NCI-H82 treated with DMSO at 0.1 percent for 48 hours (cell line): ENCODE data around the gene CDRT4.
"Not testable (repeated sequence)": the region's sequence is repeated elsewhere in the genome, so short reads cannot be mapped to it uniquely, and the experiment has no call there.

ENCODE experiments used
- DNase-seq: peaks from one replicate; lab custom pipeline; 2025; ENCODE audit not compliant: unreplicated experiment; lab: John Stamatoyannopoulos, UW

Gene CDRT4

GRCh38 chr17:15467592-15467991 lies at the start of gene CDRT4:
Gene CDRT4, minus strand, starts transcription at chr17:15467621. Its CDS starts 27,383 bp downstream, at chr17:15440238.
- no peak for DNase-seq

- DNase-seq, result no peak
These were observed 48.7 kb upstream of the CDRT4 start for GRCh38 chr17:15516150-15516549.

GRCh38 chr17:15514469-15514868 lies 47.0 kb upstream of the CDRT4 start:
- DNase-seq, result no peak

- no peak for DNase-seq
These were observed 46.5 kb upstream of the CDRT4 start for GRCh38 chr17:15513856-15514459.

- no peak for DNase-seq
These were observed 45.8 kb upstream of the CDRT4 start for GRCh38 chr17:15513058-15513791.

DNA sequence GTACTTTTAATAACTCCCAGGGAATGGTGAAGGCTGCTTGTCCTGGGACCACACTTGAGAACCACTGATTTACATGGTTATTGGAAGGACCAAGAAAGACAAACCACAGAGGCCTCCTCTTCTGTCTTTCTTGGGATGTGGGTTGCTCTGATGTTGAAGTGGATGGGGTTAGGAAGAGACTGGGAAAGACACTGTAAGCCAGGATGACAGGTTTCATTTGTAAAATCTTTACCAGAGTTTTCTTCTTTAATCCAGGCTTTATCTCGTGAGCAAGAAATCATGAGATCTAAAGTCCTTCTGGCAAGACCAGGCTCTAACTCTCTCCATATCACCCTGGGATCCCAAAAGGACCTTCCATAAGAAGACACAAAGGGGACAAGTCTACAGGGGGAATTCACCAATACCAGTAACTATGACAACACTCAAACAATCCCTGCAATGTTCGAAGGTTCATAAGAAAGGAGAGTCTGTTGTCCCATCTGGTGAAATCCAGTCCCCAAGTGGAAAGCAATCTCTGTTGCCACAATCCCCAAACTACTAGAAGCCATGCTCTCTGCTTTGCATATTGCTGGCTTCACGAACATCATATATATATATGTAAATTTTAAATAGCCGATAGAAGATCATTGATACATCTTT lies 44.8 kb upstream of the CDRT4 start:
- no peak for DNase-seq

GRCh38 chr17:15511142-15511541 lies 43.7 kb upstream of the CDRT4 start:
- no peak for DNase-seq

- no peak for DNase-seq
These were observed 42.9 kb upstream of the CDRT4 start for GRCh38 chr17:15510361-15510760.

GRCh38 chr17:15509095-15509494 lies 41.7 kb upstream of the CDRT4 start:
- no peak for DNase-seq

DNA sequence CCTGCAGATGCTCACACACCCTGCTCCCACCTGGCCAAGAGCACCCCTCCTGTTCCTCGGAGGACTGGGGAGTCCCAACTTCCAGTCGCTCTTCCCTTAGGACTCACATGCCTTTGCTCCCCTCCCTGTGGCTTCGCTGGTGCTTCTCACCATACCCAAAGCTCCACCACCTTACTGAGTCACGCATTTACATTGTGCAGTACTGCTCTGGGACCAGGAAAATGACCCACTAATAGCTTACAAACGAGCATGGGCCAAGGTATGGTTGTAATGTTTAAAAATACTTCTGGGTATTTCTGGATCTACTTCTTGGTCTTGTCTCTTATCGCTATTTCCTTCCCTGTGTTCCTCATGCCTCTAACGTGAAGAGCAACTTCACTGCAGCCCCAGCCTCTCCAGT lies 41.0 kb upstream of the CDRT4 start:
- no peak for DNase-seq

DNA sequence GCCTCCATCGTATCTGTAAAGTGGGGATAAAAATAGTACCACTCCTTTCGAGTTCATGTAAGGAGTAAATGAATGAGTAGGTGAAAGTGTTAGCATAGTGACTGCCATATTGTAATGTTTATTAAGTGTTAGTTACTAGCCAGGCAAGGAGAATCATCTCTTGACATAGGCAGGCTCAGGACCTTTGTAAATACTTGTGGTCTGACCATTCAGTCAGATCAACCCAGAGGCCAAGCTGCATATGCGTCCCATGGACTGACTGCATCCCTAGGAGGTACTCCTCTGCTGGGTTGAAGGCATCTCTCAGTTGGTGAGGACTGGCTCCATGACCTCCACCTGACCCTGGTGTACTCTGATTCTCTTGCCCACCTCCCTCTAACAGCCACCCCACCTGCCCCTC lies 40.5 kb upstream of the CDRT4 start:
- DNase-seq, result no peak

DNA sequence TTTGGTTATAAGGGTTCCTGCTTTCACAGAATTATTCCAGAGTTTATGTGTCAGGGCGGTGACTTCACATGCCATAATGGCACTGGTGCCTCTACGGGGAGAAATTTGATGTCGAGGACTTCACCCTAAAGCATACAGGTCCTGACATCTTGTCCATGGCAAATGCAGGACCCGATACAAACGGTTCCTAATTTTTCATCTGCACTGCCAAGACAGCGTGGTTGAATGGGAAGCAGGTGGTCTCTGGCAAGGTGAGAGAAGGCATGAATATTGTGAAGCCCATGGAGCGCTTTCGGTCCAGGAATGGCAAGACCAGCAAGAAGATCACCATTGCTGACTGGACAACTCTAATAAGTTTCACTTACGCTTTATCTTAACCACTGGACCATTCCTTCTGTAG lies 39.6 kb upstream of the CDRT4 start:
- DNase-seq, result no peak

DNA sequence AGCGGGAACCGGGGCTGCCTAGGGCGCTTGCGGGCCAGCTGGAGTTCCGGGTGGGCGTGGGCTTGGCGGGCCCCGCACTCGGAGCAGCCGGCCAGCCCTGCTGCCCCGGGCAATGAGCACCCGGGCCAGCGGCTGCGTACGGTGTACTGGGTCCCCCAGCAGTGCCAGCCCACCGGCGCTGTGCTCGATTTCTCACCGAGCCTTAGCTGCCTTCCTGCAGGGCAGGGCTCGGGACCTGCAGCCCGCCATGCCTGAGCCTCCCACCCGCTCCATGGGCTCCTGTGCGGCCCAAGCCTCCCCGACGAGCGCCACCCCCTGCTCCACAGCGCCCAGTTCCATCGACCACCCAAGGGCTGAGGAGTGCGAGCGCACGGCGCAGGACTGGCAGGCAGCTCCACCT lies 38.3 kb upstream of the CDRT4 start:
- DNase-seq, result not testable (repeated sequence)

DNA sequence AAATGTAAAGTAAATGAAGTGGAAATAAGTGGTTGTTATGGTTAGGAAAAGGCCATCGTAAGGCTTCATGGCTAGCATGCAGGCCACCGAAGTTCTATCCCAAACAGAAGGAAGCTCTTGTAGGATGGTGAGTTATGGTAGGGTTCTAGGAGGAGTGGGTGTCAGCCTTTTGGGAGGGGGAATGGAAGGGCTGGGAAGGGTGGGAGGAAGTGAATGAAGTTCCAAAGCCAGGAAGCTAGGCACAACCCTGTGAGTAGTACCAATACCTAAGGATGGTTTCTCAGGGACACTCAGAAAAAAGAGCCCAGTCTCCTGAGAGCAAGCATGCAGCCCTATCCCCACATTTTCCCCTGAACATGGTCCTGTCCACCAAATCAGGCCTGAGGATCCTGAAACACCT lies 36.3 kb upstream of the CDRT4 start:
- DNase-seq, result no peak

DNA sequence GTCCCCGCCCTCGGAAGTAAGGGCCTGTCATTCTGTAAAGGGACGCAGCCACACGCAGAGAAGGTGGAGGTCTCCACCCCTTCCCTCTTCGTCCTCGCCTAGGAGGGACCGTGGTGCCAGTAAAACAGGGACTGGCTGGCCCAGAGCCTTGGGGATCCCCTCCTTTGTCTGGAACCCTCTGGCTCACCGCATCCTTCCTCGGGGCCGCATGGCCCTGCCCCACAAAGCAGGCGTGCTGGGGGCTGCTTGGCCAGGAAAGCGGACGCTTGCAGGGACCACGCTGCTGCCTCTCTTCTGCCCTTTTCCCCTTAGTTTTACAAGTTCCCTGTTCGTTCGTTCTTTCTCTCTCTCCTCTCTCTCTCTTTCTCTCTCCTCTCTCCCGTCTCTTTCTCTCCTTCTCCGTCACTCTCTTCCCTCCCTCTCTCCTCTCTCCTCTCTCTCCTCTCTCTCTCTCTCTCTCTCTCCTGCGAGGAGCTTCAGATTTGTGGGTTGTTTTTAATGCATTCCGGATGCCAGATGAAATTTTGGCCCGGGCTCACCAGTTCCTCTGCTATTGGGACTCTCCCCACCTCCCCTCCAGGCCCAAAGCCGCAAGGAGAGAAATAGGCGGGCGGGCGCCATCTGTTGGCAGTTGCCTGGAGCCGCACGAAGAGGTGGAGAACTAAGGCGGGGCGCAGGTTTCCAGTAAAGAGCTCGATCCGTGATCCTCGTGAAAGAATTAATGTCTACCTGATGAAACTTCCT lies 35.1 kb upstream of the CDRT4 start:
- peak; percentile 17 for DNase-seq

GRCh38 chr17:15501793-15502192 lies 34.4 kb upstream of the CDRT4 start:
- no peak for DNase-seq

DNA sequence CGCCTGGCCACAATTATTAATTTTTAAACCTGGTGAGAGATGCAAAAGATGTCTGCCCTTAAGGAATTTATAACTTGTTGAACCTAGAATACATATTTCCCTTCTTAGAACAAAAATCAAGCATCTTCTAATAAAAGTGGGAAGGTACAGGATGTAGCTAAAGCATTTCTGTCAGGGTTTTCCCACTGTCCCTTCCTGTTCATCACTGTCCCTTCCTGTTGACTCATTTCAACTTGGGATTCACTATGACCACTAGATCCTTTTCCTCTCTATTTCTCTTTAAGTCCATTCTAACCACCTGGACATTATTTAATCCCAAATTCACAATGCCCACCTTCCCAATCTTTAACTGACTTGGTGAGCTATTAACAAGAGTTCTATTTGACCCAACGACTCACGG lies 33.9 kb upstream of the CDRT4 start:
- no peak for DNase-seq

DNA sequence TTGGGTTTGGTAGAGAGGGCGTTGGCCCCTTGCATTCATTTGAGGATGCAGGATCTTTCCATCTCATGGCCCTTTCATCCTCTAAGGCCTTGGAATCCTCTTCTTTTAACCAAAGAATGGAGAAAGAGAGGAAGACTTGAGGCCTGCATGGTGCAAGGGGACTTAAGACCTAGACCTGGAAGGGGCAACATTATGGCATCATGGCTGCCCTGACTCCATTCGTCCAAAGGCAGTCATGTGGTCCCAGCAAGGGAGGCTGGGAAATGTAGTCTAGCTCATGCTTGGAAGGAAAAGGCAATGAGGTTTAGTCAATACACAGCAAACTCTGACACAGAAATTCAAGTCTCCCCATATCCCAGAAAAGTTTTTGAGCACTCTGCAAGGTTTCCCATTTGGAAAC lies 30.7 kb upstream of the CDRT4 start:
- DNase-seq, result no peak

GRCh38 chr17:15496735-15497670 lies 29.6 kb upstream of the CDRT4 start:
- no peak for DNase-seq

DNA sequence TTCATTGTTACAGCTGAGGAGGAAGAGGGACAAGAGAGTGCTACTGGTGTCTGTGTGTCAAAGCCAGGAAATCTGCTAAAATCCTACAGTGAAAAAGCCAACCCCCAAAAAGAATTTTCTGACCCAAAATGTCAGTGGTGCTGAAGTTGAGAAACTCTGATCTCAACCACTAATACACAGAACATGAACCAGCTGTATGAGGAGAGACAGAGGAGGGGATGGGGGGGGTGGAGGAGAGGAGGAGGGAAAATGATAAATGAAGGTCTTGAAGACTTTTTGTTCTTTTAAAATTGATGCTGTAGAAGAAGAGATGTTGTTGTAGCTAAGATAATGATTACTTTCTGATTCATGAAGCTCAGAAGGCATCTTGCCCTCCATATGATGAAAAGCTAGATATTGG lies 27.4 kb upstream of the CDRT4 start:
- DNase-seq, result no peak

DNA sequence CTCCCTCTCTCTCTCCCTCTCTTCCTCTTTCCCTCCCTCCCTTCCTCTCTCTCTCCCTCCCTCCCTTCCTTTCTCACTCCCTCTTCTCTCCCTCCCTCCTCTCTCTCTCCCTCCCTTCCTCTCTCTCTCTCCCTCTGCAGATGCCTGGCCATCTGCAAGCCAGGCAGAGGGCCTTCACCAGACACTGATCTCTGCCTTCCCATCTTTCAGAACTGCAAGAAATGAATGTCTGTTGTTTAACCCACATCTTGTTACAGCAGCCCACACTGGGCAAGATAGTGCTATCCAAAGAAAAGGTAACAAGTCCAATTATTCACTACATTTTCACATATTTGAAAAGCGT lies 26.2 kb upstream of the CDRT4 start:
- DNase-seq, result no peak
